Heart left ventricle (tissue), 16 donors: ENCODE data around the gene DSCAML1. TPM values are rescaled to one million over a fixed set of nuclear protein-coding genes. Genes with fewer than 3 reads are reported as not detected.

Source experiments
- ATAC-seq, 4 donors: fragments of 200-7000 bp; cut with Tn5 transposase; one replicate each; pipeline ENCODE4 v1.9.1; 2020 to 2022; ENCODE audit warnings: moderate library complexity in 4 of 4, mild to moderate bottlenecking in 3 of 4, moderate number of reproducible peaks in 1 of 4
- DNase-seq, 5 donors: peaks; one replicate each; pipeline ENCODE4 v3.0.0-alpha.2; 2020
- H3K27ac ChIP-seq, 12 donors: fragments of 200-600 bp; sonication (generic) in 4 of 12; one replicate each; pipeline versions ENCODE4 v1.5.0 to v1.8.0; 2016 to 2022; ENCODE audit warnings: mild to moderate bottlenecking in 2 of 12
- H3K27me3 ChIP-seq, 9 donors: fragments of 200-600 bp; sonication (generic) in 2 of 9; one replicate each; pipeline versions ENCODE4 v1.5.1 to v1.8.0; 2016 to 2022; ENCODE audit warnings: mild to moderate bottlenecking in 3 of 9
- H3K36me3 ChIP-seq, 9 donors: fragments of 200-600 bp; sonication (generic) in 2 of 9; one replicate each; pipeline versions ENCODE4 v1.5.0 to v1.8.0; 2018 to 2022; ENCODE audit warnings: mild to moderate bottlenecking in 2 of 9
- H3K4me1 ChIP-seq, 12 donors: fragments of 200-600 bp; sonication (generic) in 4 of 12; one replicate each; pipeline versions ENCODE4 v1.5.0 to v1.8.0; 2016 to 2022; ENCODE audit warnings: mild to moderate bottlenecking in 3 of 12
- H3K4me3 ChIP-seq, 12 donors: fragments of 200-600 bp; sonication (generic) in 4 of 12; one replicate each; pipeline versions ENCODE4 v1.5.0 to v1.8.0; 2017 to 2022; ENCODE audit warnings: mild to moderate bottlenecking in 9 of 12, moderate library complexity in 4 of 12
- H3K9me3 ChIP-seq, 12 donors: fragments of 200-600 bp; sonication (generic) in 4 of 12; one replicate each; pipeline versions ENCODE4 v1.5.0 to v1.8.0; 2016 to 2022; ENCODE audit warnings: mild to moderate bottlenecking in 1 of 12
- POLR2A ChIP-seq, 2 donors: fragments of 450-650 bp; IDR thresholded peaks; one replicate each; pipeline ENCODE4 v1.6.1; 2017; ENCODE audit warnings: antibody characterized with exemption in 2 of 2, mild to moderate bottlenecking in 2 of 2, moderate library complexity in 2 of 2
- WGBS, 4 donors: extraction: QIAGEN DNeasy Blood & Tissue Kit in 2 of 4; methylation state at CpG; one replicate each; pipeline versions ENCODE4 v1.1.5 to v1.1.7; 2013 to 2018; 5-methylcytosine and 5-hydroxymethylcytosine counted together
- intact Hi-C, 10 donors: fragments of 100-400 bp; cut with DNase I; formaldehyde crosslinking; loops; one replicate each; pipeline versions ENCODE4 v1.11.1 to v1.14.2; 2022
- polyA plus RNA-seq, 2 donors: library from polyadenylated mRNA; stranded (reverse); fragments of 200-250 nt; gene quantifications; one replicate each; pipeline ENCODE4 v1.2.3, GENCODE V29; 2013
- total RNA-seq, 9 donors: library from RNA; depleted of rRNA in 2 of 9; stranded (reverse); fragments of >200 nt in 2 of 9; fragmentation: NEBNext Ultra II Directional in 3 of 9; extraction: Animal tissue kit (Norgen Biotek cat#: 25700) in 3 of 9; gene quantifications; one replicate each; pipeline versions ENCODE4 v1.1.0 to v1.2.4, GENCODE V29; 2016 to 2023
- TF ChIP-seq, protein P1 (sequence below), 12 donors: fragments of 200-600 bp; sonication (generic) in 4 of 12; IDR thresholded peaks; one replicate each; pipeline versions ENCODE4 v1.5.0 to v1.8.0; 2018 to 2022; ENCODE audit warnings: antibody characterized with exemption in 12 of 12, mild to moderate bottlenecking in 5 of 12
- donor health status: ischemic (EF 13 %, LVEDD 7.1; RV severe dilation, severe dysfunction).
- donor health status: healthy with polysubstance abuse.
- donor health status: DM: no; HTN: yes; CAD: no.
- donor health status: DM: no; HTN: no; CAD: no.
- donor health status: ischemic (EF 25% LVEDD 6.9; RV normal size, moderate dysfunction).
- donor health status: ischemic (EF 25% LVEDD 5.7; RV mildly dilated, moderate dysfunction).
- donor health status: healthy.
- donor health status: DM: yes; HTN: yes; CAD: no.
- donor health status: ischemic (EF 35%, LVEDD 5.7; RV mildly dilated, moderate dysfunction).
- donor health status: nonischemic (EF 11% LVEDD 7.7; RV severe dilation, severe dysfunction).
- donor health status: DM: yes; HTN: yes; CAD: no.
- donor health status: PGD.
- donor health status: ischemic (EF 29% LVEDD 5.4; RV normal size, mild dysfunction).
- donor health status: nonischemic (EF 23%, LVEDD 6.1; RV moderate dilation, normal function).

DSCAML1 gene
- total and polyA plus RNA-seq, 11 donors, result 0.05 to 1.7 (median 0.76) TPM

DNA sequence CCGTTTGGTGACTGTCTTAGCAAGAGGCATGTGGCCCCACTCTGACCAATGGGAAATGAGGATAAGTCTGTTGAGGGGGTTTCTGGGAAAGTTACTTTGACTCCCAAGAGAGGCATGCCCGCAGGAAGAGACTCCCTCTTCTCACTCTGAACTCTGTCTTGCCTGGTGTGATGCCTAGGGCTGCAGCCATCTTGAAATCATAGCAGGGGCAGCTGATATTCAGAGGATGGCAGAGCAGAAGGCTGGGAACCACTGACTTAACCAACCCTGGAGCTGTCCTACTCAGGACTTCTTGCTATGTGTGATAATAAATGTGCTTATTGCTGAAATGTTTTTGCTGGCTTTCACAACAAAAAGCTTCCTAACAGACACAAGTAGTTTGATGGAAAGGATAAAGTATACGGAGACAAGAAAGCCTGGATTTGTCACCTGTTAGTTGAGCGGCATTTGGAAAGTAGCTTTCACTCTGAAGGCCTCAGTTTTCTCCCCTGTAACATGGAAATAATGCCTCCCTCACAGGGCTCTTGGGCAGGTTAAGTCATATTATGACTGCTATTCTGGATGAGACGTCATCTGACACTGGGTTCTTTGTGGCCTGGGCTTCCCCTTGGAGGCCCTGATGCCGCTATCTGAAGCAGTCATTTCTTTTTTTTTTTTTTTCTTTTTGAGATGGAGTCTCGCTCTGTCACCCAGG, 340.8 kb downstream of the DSCAML1 start:
- intact Hi-C loops, result no loop called here
- DNase-seq (no peak), ATAC-seq (no peak)
- Histone ChIP-seq H3K27ac (no peak overlapping the region), H3K9me3 (peaks cover 0 to 24% (median 6%) of the 10 kb centered on the region in 12 donors), H3K4me3 (no peak overlapping the region), H3K4me1 (no peaks in the 10 kb centered on the region), H3K27me3 (no peaks in the 10 kb centered on the region), H3K36me3 (peaks cover 0 to 3% (median 0%) of the 10 kb centered on the region in 9 donors)
- 89 to 91% (median 90%) methylated on average over 7 of the region's 7 CpGs for WGBS, 4 donors
- TF ChIP-seq POLR2A (IDR thresholded peaks at IDR 0.05), result no peak
- TF ChIP-seq, protein P1, sequence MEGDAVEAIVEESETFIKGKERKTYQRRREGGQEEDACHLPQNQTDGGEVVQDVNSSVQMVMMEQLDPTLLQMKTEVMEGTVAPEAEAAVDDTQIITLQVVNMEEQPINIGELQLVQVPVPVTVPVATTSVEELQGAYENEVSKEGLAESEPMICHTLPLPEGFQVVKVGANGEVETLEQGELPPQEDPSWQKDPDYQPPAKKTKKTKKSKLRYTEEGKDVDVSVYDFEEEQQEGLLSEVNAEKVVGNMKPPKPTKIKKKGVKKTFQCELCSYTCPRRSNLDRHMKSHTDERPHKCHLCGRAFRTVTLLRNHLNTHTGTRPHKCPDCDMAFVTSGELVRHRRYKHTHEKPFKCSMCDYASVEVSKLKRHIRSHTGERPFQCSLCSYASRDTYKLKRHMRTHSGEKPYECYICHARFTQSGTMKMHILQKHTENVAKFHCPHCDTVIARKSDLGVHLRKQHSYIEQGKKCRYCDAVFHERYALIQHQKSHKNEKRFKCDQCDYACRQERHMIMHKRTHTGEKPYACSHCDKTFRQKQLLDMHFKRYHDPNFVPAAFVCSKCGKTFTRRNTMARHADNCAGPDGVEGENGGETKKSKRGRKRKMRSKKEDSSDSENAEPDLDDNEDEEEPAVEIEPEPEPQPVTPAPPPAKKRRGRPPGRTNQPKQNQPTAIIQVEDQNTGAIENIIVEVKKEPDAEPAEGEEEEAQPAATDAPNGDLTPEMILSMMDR (IDR thresholded peaks at IDR 0.05), result no peak

DNA sequence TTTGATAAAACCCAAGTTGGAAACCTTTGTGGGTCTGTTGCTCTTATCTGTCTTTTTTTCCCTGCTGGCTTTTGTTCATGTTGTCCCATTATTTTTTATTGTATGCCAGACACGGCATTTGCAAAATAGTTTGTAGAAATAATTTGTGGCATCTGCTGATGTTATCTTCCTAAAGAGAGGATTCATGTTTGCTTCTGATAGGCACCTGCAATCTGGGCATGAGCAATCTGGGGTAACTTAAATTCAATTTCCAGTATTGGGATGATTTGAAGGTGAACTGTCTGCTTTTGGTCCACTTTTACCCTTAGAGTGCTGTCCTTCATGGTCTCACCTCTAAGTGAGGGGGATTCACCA, 342.5 kb downstream of the DSCAML1 start:
- intact Hi-C loops, result no loop called here
- Histone ChIP-seq H3K27me3 (no peaks in the 10 kb centered on the region), H3K9me3 (peaks cover 0 to 24% (median 6%) of the 10 kb centered on the region in 12 donors), H3K4me1 (no peaks in the 10 kb centered on the region), H3K4me3 (no peak overlapping the region), H3K36me3 (peaks cover 0 to 3% (median 0%) of the 10 kb centered on the region in 9 donors), H3K27ac (no peak overlapping the region)
- DNase-seq (no peak), ATAC-seq (no peak)
- 78 to 94% (median 89%) methylated on average over 1 of the region's 1 CpG for WGBS, 4 donors
- TF ChIP-seq, protein P1 (IDR thresholded peaks at IDR 0.05), result no peak
- TF ChIP-seq POLR2A (IDR thresholded peaks at IDR 0.05), result no peak

DNA sequence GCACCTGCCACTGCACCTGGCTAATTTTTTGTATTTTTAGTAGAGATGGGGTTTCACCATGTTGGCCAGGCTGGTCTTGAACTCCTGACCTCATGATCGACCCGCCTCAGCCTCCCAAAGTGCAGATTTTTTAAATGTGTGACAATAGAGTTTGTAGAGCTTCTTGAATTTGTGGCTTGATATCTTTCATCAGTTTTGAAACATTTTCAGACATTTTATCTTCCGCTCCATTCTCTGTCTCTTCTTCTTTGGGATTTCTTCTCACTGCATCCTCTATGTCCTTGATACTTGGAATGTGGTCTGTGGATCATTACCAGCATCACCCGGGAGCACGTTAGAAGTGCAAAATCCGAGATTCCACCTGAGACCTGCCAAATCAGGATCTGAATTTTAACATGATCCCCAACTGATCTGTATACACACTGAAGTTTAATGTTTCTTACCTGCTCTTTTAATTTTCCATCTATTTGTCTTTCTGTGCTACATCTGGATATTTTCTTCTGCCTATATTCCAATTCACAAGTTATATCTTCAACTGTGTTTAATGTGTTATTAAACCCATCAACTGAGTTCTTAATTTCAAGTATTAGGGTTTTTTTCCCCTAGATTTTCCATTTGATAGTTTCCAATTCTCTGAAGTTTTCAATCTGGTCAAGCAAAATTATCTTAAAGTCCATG, 343.0 kb downstream of the DSCAML1 start:
- WGBS, 4 donors, result 92 to 96% (median 95%) methylated on average over 6 of the region's 6 CpGs
- H3K4me1 ChIP-seq, result no peaks in the 10 kb centered on the region
- DNase-seq (no peak), ATAC-seq (no peak)
- intact Hi-C loops, result no loop called here
- H3K27ac ChIP-seq, result no peak overlapping the region
- H3K9me3 ChIP-seq, result peaks cover 0 to 24% (median 6%) of the 10 kb centered on the region in 12 donors
- no peaks in the 10 kb centered on the region for H3K27me3 ChIP-seq
- H3K4me3 ChIP-seq, result no peak overlapping the region
- peaks cover 0 to 3% (median 0%) of the 10 kb centered on the region in 9 donors for H3K36me3 ChIP-seq
- TF ChIP-seq, protein P1 (IDR thresholded peaks at IDR 0.05), result no peak
- no peak for TF ChIP-seq POLR2A (IDR thresholded peaks at IDR 0.05)

DNA sequence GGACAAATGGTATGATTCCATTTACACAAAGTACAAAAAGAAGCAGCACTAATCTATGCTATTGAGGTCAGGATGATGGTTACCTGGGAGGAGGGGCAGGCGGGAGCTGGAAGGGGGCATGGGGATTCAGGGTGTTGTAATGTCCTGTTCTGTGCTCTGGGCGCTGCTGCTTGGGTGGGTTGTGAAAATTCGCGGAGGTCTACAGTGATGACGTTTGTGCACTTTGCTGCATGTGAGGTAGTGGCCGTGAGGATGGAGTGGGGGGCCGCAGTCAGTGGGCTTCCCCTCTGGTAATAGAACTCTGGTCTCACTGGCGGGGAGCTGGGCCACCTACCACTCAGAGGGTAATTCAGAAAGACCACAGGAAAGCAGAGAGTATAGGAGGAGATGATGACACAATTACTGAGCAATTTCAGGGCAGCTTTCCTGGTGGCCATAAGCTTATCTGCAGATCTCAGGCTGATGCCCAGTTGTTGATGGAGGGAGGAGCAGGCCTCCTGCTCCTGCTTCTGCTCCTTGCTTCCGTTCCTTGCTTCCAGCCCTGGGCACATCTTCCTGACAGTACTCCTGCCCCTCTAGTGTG, 347.8 kb downstream of the DSCAML1 start:
- no peak overlapping the region for H3K4me3 ChIP-seq

More for the DNA sequence above, 347.8 kb downstream of the DSCAML1 start:
- Histone ChIP-seq H3K36me3 (peaks cover 0 to 3% (median 0%) of the 10 kb centered on the region in 9 donors), H3K27me3 (peaks cover 0 to 2% (median 0%) of the 10 kb centered on the region in 9 donors), H3K27ac (no peak overlapping the region), H3K4me1 (peaks cover 0 to 5% (median 0%) of the 10 kb centered on the region in 12 donors), H3K9me3 (peaks cover 0 to 14% (median 3%) of the 10 kb centered on the region in 12 donors)
- intact Hi-C loops, result no loop called here
- DNase-seq (no peak), ATAC-seq (no peak)
- TF ChIP-seq POLR2A (IDR thresholded peaks at IDR 0.05), result no peak
- TF ChIP-seq, protein P1 (IDR thresholded peaks at IDR 0.05), result no peak
- 88 to 96% (median 92%) methylated on average over 9 of the region's 9 CpGs for WGBS, 4 donors
